NT2/D1 (cell line): Measurements from ENCODE around the gene CCDC124.

ENCODE experiments used
- SUZ12 ChIP-seq: IDR thresholded peaks from 2 replicates; pipeline ENCODE4 v1.6.1; 2011; ENCODE audit not compliant: insufficient read length, insufficient read depth; ENCODE audit errors: extremely low read depth
- ZNF274 ChIP-seq: IDR thresholded peaks from 2 replicates; pipeline ENCODE4 v1.6.1; 2011; ENCODE audit warnings: mild to moderate bottlenecking, low read depth, low read length

GRCh38 chr19:17886515-17886914 is 46.3 kb upstream of the CCDC124 start:
- no peak for TF ChIP-seq ZNF274
- no peak for TF ChIP-seq SUZ12
